HepG2 (cell line): ENCODE measurements around the gene NBEAL2. TPM values are rescaled to one million over a fixed set of nuclear protein-coding genes. Genes with fewer than 3 reads are reported as not detected.

Experiments used
- FLYWCH1 ChIP-seq: sonication (generic); formaldehyde crosslinking; IDR thresholded peaks from 2 replicates; pipeline ENCODE4 v1.8.1; 2023; ENCODE audit warnings: mild to moderate bottlenecking, missing genetic modification reagents
- HES4 ChIP-seq: sonication (generic); formaldehyde crosslinking; IDR thresholded peaks from 2 replicates; pipeline ENCODE4 v1.9.0; 2021; ENCODE audit warnings: mild to moderate bottlenecking, missing genetic modification reagents, borderline replicate concordance
- HMGXB4 ChIP-seq, 2 experiments: sonication (generic) in 1 of 2; formaldehyde crosslinking in 1 of 2; IDR thresholded peaks; 2 replicates each; pipeline versions ENCODE4 v1.4.0 to v1.6.1; 2018 to 2020; ENCODE audit warnings: missing genetic modification reagents in 2 of 2, borderline replicate concordance in 1 of 2, low read depth in 1 of 2, mild to moderate bottlenecking in 1 of 2, missing biosample characterization in 1 of 2
- NCOR1 ChIP-seq: fragments of 200-600 bp; sonication (generic); IDR thresholded peaks from 2 replicates; pipeline ENCODE4 v1.7.0; 2017; ENCODE audit warnings: antibody characterized with exemption, low read length, borderline replicate concordance
- PLSCR1 ChIP-seq: sonication (generic); formaldehyde crosslinking; IDR thresholded peaks from 2 replicates; pipeline ENCODE4 v1.5.0; 2020; ENCODE audit warnings: missing genetic modification reagents, mild to moderate bottlenecking, borderline replicate concordance
- POGZ ChIP-seq: sonication (generic); formaldehyde crosslinking; IDR thresholded peaks from 2 replicates; pipeline ENCODE4 v1.4.0; 2020; ENCODE audit warnings: mild to moderate bottlenecking, missing genetic modification reagents
- POLR2AphosphoS5 ChIP-seq: IDR thresholded peaks from 2 replicates; pipeline ENCODE4 v1.6.1; 2012; ENCODE audit warnings: low read depth, low read length
- PPARG ChIP-seq: conservative IDR thresholded peaks from 2 replicates; pipeline ENCODE4 v1.6.1; 2016; ENCODE audit warnings: missing biosample characterization, missing genetic modification reagents
- SIN3B ChIP-seq: fragments of 150-350 bp; IDR thresholded peaks from 2 replicates; pipeline ENCODE4 v1.6.1; 2014; ENCODE audit warnings: low read length
- TOPORS ChIP-seq: sonication (generic); formaldehyde crosslinking; IDR thresholded peaks from 2 replicates; pipeline ENCODE4 v1.8.0; 2023; ENCODE audit warnings: mild to moderate bottlenecking, missing genetic modification reagents
- ZMAT5 ChIP-seq: sonication (generic); formaldehyde crosslinking; IDR thresholded peaks from 2 replicates; pipeline ENCODE4 v1.5.0; 2020; ENCODE audit warnings: mild to moderate bottlenecking, low read depth, missing genetic modification reagents, borderline replicate concordance
- ZNF205 ChIP-seq: IDR thresholded peaks from 2 replicates; pipeline ENCODE4 v1.6.1; 2018; ENCODE audit warnings: missing biosample characterization, missing genetic modification reagents
- ZNF333 ChIP-seq: sonication (generic); formaldehyde crosslinking; IDR thresholded peaks from 2 replicates; pipeline ENCODE4 v1.4.0; 2020; ENCODE audit warnings: mild to moderate bottlenecking, missing genetic modification reagents, borderline replicate concordance
- ZNF674 ChIP-seq: sonication (generic); formaldehyde crosslinking; IDR thresholded peaks from 2 replicates; pipeline ENCODE4 v1.5.0; 2020; ENCODE audit warnings: low read depth, mild to moderate bottlenecking, missing genetic modification reagents
- ZNF879 ChIP-seq: sonication (generic); formaldehyde crosslinking; IDR thresholded peaks from 2 replicates; pipeline ENCODE4 v1.8.1; 2023; ENCODE audit warnings: missing genetic modification reagents
- polyA plus RNA-seq, 8 experiments: library from polyadenylated mRNA; depleted of rRNA in 3 of 8; stranded (reverse) in 7 of 8; unstranded in 1 of 8; fragments of >200 nt; fragmentation: Illumina TruSeq in 4 of 8; extraction: Trizol in 4 of 8; gene quantifications; 2 replicates each; pipeline versions ENCODE4 v1.2.1 to v1.2.3, GENCODE V29; 2011 to 2016; ENCODE audit warnings: low read depth in 4 of 8, missing spikeins in 1 of 8, mixed read lengths in 1 of 8; ENCODE audit not compliant: insufficient read depth in 1 of 8
- total RNA-seq, 5 experiments: library from RNA; depleted of rRNA; stranded (reverse); fragments of >200 nt; fragmentation: Illumina TruSeq; extraction: Trizol; gene quantifications; 2 replicates each; pipeline ENCODE4 v1.2.3, GENCODE V29; 2016; ENCODE audit warnings: low read depth in 1 of 5
- TF ChIP-seq, protein P1 (sequence below): IDR thresholded peaks from 2 replicates; pipeline ENCODE4 v1.4.0; 2020; ENCODE audit warnings: mild to moderate bottlenecking, missing genetic modification reagents
- TF ChIP-seq, protein P2 (sequence below): sonication (generic); formaldehyde crosslinking; IDR thresholded peaks from 2 replicates; pipeline ENCODE4 v1.4.0; 2020; ENCODE audit warnings: missing genetic modification reagents

The NBEAL2 gene
- total and polyA plus RNA-seq, 2 of the 13 experiments (the other 11 are each of a cell fraction or from before 2014, with no cell fraction given), result 9.7 to 12.4 TPM

- TF ChIP-seq PLSCR1 (CRISPR knock-in tag) (no peak), PPARG (CRISPR knock-in tag) (no peak), ZNF333 (CRISPR knock-in tag) (no peak), TOPORS (CRISPR knock-in tag) (no peak), ZNF674 (CRISPR knock-in tag) (no peak), HES4 (CRISPR knock-in tag) (no peak), FLYWCH1 (CRISPR knock-in tag) (no peak), NCOR1 (no peak), POLR2AphosphoS5 (peak; percentile 63), SIN3B (no peak), ZMAT5 (no peak), ZNF205 (CRISPR knock-in tag) (no peak), ZNF879 (CRISPR knock-in tag) (0 out of 2 replicates have a peak, but pooled peaks have one; percentile 34), HMGXB4 (CRISPR knock-in tag; IDR thresholded peaks at IDR 0.05; ENCODE audit: borderline replicate concordance in 1 of 2, low read depth in 1 of 2) (peak; percentile 41 to 65; a peak in 2 of 4 replicates), POGZ (0 out of 2 replicates have a peak, but pooled peaks have one; percentile 36)
- TF ChIP-seq, protein P1, sequence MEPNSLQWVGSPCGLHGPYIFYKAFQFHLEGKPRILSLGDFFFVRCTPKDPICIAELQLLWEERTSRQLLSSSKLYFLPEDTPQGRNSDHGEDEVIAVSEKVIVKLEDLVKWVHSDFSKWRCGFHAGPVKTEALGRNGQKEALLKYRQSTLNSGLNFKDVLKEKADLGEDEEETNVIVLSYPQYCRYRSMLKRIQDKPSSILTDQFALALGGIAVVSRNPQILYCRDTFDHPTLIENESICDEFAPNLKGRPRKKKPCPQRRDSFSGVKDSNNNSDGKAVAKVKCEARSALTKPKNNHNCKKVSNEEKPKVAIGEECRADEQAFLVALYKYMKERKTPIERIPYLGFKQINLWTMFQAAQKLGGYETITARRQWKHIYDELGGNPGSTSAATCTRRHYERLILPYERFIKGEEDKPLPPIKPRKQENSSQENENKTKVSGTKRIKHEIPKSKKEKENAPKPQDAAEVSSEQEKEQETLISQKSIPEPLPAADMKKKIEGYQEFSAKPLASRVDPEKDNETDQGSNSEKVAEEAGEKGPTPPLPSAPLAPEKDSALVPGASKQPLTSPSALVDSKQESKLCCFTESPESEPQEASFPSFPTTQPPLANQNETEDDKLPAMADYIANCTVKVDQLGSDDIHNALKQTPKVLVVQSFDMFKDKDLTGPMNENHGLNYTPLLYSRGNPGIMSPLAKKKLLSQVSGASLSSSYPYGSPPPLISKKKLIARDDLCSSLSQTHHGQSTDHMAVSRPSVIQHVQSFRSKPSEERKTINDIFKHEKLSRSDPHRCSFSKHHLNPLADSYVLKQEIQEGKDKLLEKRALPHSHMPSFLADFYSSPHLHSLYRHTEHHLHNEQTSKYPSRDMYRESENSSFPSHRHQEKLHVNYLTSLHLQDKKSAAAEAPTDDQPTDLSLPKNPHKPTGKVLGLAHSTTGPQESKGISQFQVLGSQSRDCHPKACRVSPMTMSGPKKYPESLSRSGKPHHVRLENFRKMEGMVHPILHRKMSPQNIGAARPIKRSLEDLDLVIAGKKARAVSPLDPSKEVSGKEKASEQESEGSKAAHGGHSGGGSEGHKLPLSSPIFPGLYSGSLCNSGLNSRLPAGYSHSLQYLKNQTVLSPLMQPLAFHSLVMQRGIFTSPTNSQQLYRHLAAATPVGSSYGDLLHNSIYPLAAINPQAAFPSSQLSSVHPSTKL (CRISPR knock-in tag), result peak; percentile 17; the same call in 1 of the 2 replicates
- TF ChIP-seq, protein P2, sequence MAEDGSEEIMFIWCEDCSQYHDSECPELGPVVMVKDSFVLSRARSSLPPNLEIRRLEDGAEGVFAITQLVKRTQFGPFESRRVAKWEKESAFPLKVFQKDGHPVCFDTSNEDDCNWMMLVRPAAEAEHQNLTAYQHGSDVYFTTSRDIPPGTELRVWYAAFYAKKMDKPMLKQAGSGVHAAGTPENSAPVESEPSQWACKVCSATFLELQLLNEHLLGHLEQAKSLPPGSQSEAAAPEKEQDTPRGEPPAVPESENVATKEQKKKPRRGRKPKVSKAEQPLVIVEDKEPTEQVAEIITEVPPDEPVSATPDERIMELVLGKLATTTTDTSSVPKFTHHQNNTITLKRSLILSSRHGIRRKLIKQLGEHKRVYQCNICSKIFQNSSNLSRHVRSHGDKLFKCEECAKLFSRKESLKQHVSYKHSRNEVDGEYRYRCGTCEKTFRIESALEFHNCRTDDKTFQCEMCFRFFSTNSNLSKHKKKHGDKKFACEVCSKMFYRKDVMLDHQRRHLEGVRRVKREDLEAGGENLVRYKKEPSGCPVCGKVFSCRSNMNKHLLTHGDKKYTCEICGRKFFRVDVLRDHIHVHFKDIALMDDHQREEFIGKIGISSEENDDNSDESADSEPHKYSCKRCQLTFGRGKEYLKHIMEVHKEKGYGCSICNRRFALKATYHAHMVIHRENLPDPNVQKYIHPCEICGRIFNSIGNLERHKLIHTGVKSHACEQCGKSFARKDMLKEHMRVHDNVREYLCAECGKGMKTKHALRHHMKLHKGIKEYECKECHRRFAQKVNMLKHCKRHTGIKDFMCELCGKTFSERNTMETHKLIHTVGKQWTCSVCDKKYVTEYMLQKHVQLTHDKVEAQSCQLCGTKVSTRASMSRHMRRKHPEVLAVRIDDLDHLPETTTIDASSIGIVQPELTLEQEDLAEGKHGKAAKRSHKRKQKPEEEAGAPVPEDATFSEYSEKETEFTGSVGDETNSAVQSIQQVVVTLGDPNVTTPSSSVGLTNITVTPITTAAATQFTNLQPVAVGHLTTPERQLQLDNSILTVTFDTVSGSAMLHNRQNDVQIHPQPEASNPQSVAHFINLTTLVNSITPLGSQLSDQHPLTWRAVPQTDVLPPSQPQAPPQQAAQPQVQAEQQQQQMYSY, result no peak
Measured at GRCh38 chr3:46978985-46979944, at the start of gene NBEAL2 (continued).
